HG03378 (cell line): ENCODE measurements around the gene SLC9B2.
"Not testable (repeated sequence)": the region's sequence is repeated elsewhere in the genome, so short reads cannot be mapped to it uniquely, and the experiment has no call there.

Experiments
- ATAC-seq: cut with Tn5 transposase; IDR thresholded peaks from one replicate; pipeline ENCODE4 v1.9.1; 2021; ENCODE audit warnings: mild to moderate bottlenecking, moderate library complexity; ENCODE audit not compliant: unreplicated experiment

Gene SLC9B2

GRCh38 chr4:103019308-103020124, 57.0 kb downstream of the SLC9B2 start, which contains the start of gene SLC9B1:
Gene SLC9B1 (minus strand): TSS chr4:103019705. CDS start chr4:102991711, 27,994 bp downstream.
- peak; percentile 93 for ATAC-seq

GRCh38 chr4:103018391-103019307, 57.9 kb downstream of the SLC9B2 start:
- ATAC-seq: no peak

- ATAC-seq: no peak
Measured at GRCh38 chr4:103012551-103012950, 64.0 kb downstream of the SLC9B2 start.

GRCh38 chr4:103012060-103012459, 64.5 kb downstream of the SLC9B2 start:
- ATAC-seq: no peak

GRCh38 chr4:103011378-103012025, 65.1 kb downstream of the SLC9B2 start:
- ATAC-seq: no peak

GRCh38 chr4:103010804-103011203, 65.8 kb downstream of the SLC9B2 start:
- no peak for ATAC-seq

- peak; percentile 87 for ATAC-seq
Measured at GRCh38 chr4:103008875-103009729, 67.5 kb downstream of the SLC9B2 start.

GRCh38 chr4:103002551-103002950, 74.0 kb downstream of the SLC9B2 start:
- ATAC-seq: no peak

GRCh38 chr4:102994803-102995202, 81.8 kb downstream of the SLC9B2 start:
- ATAC-seq: no peak

GRCh38 chr4:102993985-102994384, 82.6 kb downstream of the SLC9B2 start:
- not testable (repeated sequence) for ATAC-seq

GRCh38 chr4:102988429-102989020, 88.0 kb downstream of the SLC9B2 start:
- no peak for ATAC-seq

- ATAC-seq: no peak
Measured at GRCh38 chr4:102981005-102981404, 95.6 kb downstream of the SLC9B2 start.
